GM12878 (cell line): Measurements from ENCODE around the gene DMWD. TPM values are rescaled to one million over a fixed set of nuclear protein-coding genes. Genes with fewer than 3 reads are reported as not detected.

Experiments used
- ATAC-seq: fragments of 200-7000 bp; cut with Tn5 transposase; 3 replicates; pipeline ENCODE4 v1.9.1; 2020; ENCODE audit warnings: mild to moderate bottlenecking, moderate library complexity
- BruUV-seq: library from RNA; stranded (reverse); fragments of 400-500 nt; replicated peaks from 2 replicates; lab custom pipeline; 2021; lab: Mats Ljungman, UMichigan
- CTCF ChIA-PET: fragments of 300-600 bp; sonication (Branson Sonifier 250); formaldehyde crosslinking; extraction: SDS; loops from one replicate; lab custom pipeline; 2021; ENCODE audit warnings: inconsistent platforms; lab: Yijun Ruan, JAX
- POLR2A ChIA-PET: fragments of 350-600 bp; formaldehyde crosslinking; extraction: SDS; loops from one replicate; lab custom pipeline; 2021; ENCODE audit warnings: inconsistent platforms; lab: Charles Lee
- RAD21 ChIA-PET: fragments of 300-600 bp; sonication (Branson Sonifier 250); formaldehyde crosslinking; loops from one replicate; lab custom pipeline; 2023; ENCODE audit warnings: antibody characterized with exemption; ENCODE audit not compliant: unreplicated experiment; lab: Charles Lee
- SMC1A ChIA-PET: fragments of 300-600 bp; sonication (Branson Sonifier 250); formaldehyde crosslinking; loops from one replicate; lab custom pipeline; 2023; ENCODE audit not compliant: unreplicated experiment, uncharacterized antibody; lab: Charles Lee
- DNase-seq: peaks from one replicate; pipeline ENCODE4 v3.0.0-alpha.2; 2011; ENCODE audit warnings: low read depth, low spot score
- FAIRE-seq: peaks from 3 replicates; lab custom pipeline; 2011; peaks lifted over from hg19 to GRCh38; lab: Jason Lieb, UNC
- H2AFZ ChIP-seq: 2 replicates; pipeline ENCODE4 v1.6.0; 2011; ENCODE audit warnings: low read depth, low read length, control low read depth; ENCODE audit not compliant: control insufficient read depth
- H3K27ac ChIP-seq: 2 replicates; pipeline ENCODE4 v1.5.1; 2011; ENCODE audit warnings: control low read depth; ENCODE audit not compliant: control insufficient read depth, insufficient read depth
- H3K27me3 ChIP-seq, 2 experiments: replicated peaks in 1 of 2; 2 replicates each; pipeline versions ENCODE4 v1.6.0 to v1.6.1; 2011; ENCODE audit warnings: low read length in 1 of 2; ENCODE audit not compliant: control insufficient read depth in 2 of 2, insufficient read depth in 2 of 2
- H3K36me3 ChIP-seq, 2 experiments: 2 replicates each; pipeline ENCODE4 v1.5.1; 2011; ENCODE audit warnings: low read length in 1 of 2; ENCODE audit not compliant: control insufficient read depth in 2 of 2, insufficient read depth in 2 of 2
- H3K4me1 ChIP-seq: 2 replicates; pipeline ENCODE4 v1.6.1; 2011; ENCODE audit warnings: mild to moderate bottlenecking, low read length, moderate library complexity, mixed read lengths; ENCODE audit not compliant: control insufficient read depth, insufficient read depth
- H3K4me2 ChIP-seq: 2 replicates; pipeline ENCODE4 v1.6.0; 2011; ENCODE audit warnings: control low read depth; ENCODE audit not compliant: control insufficient read depth, insufficient read depth
- H3K4me3 ChIP-seq: fragments of 200-600 bp; sonication (generic); 2 replicates; pipeline ENCODE4 v1.5.1; 2016
- H3K79me2 ChIP-seq: 2 replicates; pipeline ENCODE4 v1.6.0; 2011; ENCODE audit warnings: low read length; ENCODE audit not compliant: control insufficient read depth, insufficient read depth
- H3K9ac ChIP-seq: 2 replicates; pipeline ENCODE4 v1.8.0; 2011; ENCODE audit warnings: low read length, control low read depth, mixed read lengths; ENCODE audit not compliant: control insufficient read depth, insufficient read depth
- H3K9me3 ChIP-seq: replicated peaks from 3 replicates; pipeline ENCODE4 v1.5.1; 2011; ENCODE audit warnings: mild to moderate bottlenecking, low read length; ENCODE audit not compliant: control insufficient read depth, insufficient read depth
- H4K20me1 ChIP-seq: 2 replicates; pipeline ENCODE4 v1.6.0; 2011; ENCODE audit not compliant: control insufficient read depth, insufficient read depth
- E4F1 ChIP-seq: fragments of 450-650 bp; IDR thresholded peaks from 2 replicates; pipeline ENCODE4 v1.6.1; 2018; ENCODE audit warnings: borderline replicate concordance, mild to moderate bottlenecking; ENCODE audit not compliant: partially characterized antibody
- FOXM1 ChIP-seq: IDR thresholded peaks from 2 replicates; pipeline ENCODE4 v1.6.1; 2012; ENCODE audit warnings: low read depth, mild to moderate bottlenecking, inconsistent platforms, low read length, moderate library complexity
- HDAC6 ChIP-seq: fragments of 200-600 bp; sonication (generic); IDR thresholded peaks from one replicate; pipeline ENCODE4 v1.8.0; 2017; ENCODE audit warnings: antibody characterized with exemption; ENCODE audit not compliant: unreplicated experiment
- JUND ChIP-seq: IDR thresholded peaks from 2 replicates; pipeline ENCODE4 v1.6.1; 2012; ENCODE audit warnings: low read depth, mild to moderate bottlenecking, low read length, improper control_type of control experiment, moderate library complexity
- MLLT1 ChIP-seq: fragments of 450-650 bp; IDR thresholded peaks from 2 replicates; pipeline ENCODE4 v1.6.1; 2016; ENCODE audit warnings: mild to moderate bottlenecking
- NFXL1 ChIP-seq: fragments of 450-650 bp; IDR thresholded peaks from 2 replicates; pipeline ENCODE4 v1.6.1; 2017; ENCODE audit warnings: antibody characterized with exemption, mild to moderate bottlenecking, borderline replicate concordance
- YY1 ChIP-seq: IDR thresholded peaks from 2 replicates; pipeline ENCODE4 v1.6.1; 2011; ENCODE audit warnings: low read depth, mild to moderate bottlenecking, low read length
- WGBS: methylation state at CpG from one replicate; pipeline ENCODE4 v1.1.6; 2016; ENCODE audit warnings: low lambda C conversion rate; ENCODE audit not compliant: insufficient replicate concordance, insufficient coverage; ENCODE audit errors: missing lambda C conversion rate; 5-methylcytosine and 5-hydroxymethylcytosine counted together
- in situ Hi-C: fragments of 300-500 bp; cut with MboI; formaldehyde crosslinking; loops from 9 replicates; pipeline ENCODE4 v1.14.3; 2018; ENCODE audit warnings: mixed read lengths
- intact Hi-C: fragments of 100-400 bp; cut with micrococcal nuclease; formaldehyde crosslinking; loops from one replicate; pipeline ENCODE4 v1.14.2; 2022; ENCODE audit not compliant: unreplicated experiment
- polyA plus RNA-seq, 11 experiments: library from polyadenylated mRNA; depleted of rRNA in 4 of 11; unstranded in 6 of 11; stranded (reverse) in 5 of 11; fragments of >200 nt; fragmentation: Nextera tagmentation in 4 of 11; fragmentation: Illumina TruSeq in 1 of 11; extraction: Ambion mirVana in 4 of 11; extraction: Trizol in 1 of 11; gene quantifications; 1 replicate in 1 of 11; 2 replicates in 10 of 11; pipeline versions ENCODE4 v1.2.1 to v1.2.3, GENCODE V29; 2011 to 2016; ENCODE audit warnings: inconsistent platforms in 2 of 11, missing spikeins in 2 of 11, low read depth in 1 of 11
- total RNA-seq, 4 experiments: library from RNA; depleted of rRNA in 3 of 4; stranded (reverse); fragments of >200 nt in 3 of 4; fragmentation: Illumina TruSeq in 1 of 4; extraction: Trizol in 1 of 4; gene quantifications; 2 replicates each; pipeline versions ENCODE4 v1.2.1 to v1.2.3, GENCODE V29; 2013 to 2021
- TF ChIP-seq, protein P1 (sequence below): fragments of 450-650 bp; IDR thresholded peaks from 2 replicates; pipeline ENCODE4 v1.6.1; 2017; ENCODE audit warnings: mild to moderate bottlenecking, low read depth, inconsistent platforms; ENCODE audit not compliant: poor library complexity, severe bottlenecking
- TF ChIP-seq, protein P2 (sequence below): IDR thresholded peaks from 2 replicates; pipeline ENCODE4 v1.6.1; 2012; ENCODE audit warnings: mild to moderate bottlenecking, low read depth, low read length

Gene DMWD
- total and polyA plus RNA-seq, 10 of the 15 experiments (the other 5 are each of a cell fraction or from before 2014, with no cell fraction given), result 3.5 to 56.0 (median 11.6) TPM

DNA sequence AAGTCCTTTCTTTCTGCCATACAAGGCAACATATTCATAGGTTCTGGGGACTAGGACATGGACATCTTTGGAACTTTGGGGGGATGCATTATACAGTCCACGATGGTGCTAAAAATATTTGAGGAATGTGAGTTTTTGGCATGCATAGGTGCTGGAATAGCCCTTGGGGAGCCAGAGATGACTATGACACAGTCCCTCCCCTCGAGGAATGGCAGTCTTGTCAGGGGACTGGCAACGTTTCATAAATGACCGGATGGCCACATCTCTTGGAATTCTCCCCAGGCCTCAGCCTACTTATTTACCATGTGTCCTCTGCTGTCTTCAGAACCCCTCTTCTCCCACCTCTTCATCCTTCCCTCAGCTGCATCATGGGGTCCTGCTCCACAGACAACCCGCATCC lies 45.8 kb downstream of the DMWD start:
- ChIA-PET SMC1A (no interaction called here), CTCF (interaction anchor here (1.2 kb wide), 1 partner anchor 23 kb away, joined by 4 read pairs; the partner anchor contains the start of gene SIX5), POLR2A (interaction anchor here (0.6 kb wide), 1 partner anchor 825 kb away, joined by 3 read pairs; no protein-coding TSS in a partner anchor), RAD21 (no interaction called here)
- 39% methylated on average over 5 of the region's 5 CpGs for WGBS
- Histone ChIP-seq H3K36me3 (no peaks in the 10 kb centered on the region), H3K27me3 (peaks cover 0 to 2% of the 10 kb centered on the region in 2 experiments; a peak in 2 of 4 replicates), H3K27ac (no peak overlapping the region), H3K9me3 (no peaks in the 10 kb centered on the region), H4K20me1 (no peaks in the 10 kb centered on the region), H3K4me1 (no peaks in the 10 kb centered on the region), H3K4me3 (no peak overlapping the region), H3K4me2 (no peak overlapping the region), H3K79me2 (no peaks in the 10 kb centered on the region), H2AFZ (no peak overlapping the region), H3K9ac (no peak overlapping the region)
- no TSS peak for BruUV-seq
- no peak for ATAC-seq
- FAIRE-seq, result no peak
- in situ Hi-C loops, result no loop called here
- intact Hi-C loops, result no loop called here
- DNase-seq, result no peak
- TF ChIP-seq MLLT1 (no peak), YY1 (no peak), FOXM1 (no peak), HDAC6 (no peak), E4F1 (no peak), NFXL1 (no peak), JUND (no peak)
- TF ChIP-seq, protein P1, sequence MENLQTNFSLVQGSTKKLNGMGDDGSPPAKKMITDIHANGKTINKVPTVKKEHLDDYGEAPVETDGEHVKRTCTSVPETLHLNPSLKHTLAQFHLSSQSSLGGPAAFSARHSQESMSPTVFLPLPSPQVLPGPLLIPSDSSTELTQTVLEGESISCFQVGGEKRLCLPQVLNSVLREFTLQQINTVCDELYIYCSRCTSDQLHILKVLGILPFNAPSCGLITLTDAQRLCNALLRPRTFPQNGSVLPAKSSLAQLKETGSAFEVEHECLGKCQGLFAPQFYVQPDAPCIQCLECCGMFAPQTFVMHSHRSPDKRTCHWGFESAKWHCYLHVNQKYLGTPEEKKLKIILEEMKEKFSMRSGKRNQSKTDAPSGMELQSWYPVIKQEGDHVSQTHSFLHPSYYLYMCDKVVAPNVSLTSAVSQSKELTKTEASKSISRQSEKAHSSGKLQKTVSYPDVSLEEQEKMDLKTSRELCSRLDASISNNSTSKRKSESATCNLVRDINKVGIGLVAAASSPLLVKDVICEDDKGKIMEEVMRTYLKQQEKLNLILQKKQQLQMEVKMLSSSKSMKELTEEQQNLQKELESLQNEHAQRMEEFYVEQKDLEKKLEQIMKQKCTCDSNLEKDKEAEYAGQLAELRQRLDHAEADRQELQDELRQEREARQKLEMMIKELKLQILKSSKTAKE, result no peak
- TF ChIP-seq, protein P2, sequence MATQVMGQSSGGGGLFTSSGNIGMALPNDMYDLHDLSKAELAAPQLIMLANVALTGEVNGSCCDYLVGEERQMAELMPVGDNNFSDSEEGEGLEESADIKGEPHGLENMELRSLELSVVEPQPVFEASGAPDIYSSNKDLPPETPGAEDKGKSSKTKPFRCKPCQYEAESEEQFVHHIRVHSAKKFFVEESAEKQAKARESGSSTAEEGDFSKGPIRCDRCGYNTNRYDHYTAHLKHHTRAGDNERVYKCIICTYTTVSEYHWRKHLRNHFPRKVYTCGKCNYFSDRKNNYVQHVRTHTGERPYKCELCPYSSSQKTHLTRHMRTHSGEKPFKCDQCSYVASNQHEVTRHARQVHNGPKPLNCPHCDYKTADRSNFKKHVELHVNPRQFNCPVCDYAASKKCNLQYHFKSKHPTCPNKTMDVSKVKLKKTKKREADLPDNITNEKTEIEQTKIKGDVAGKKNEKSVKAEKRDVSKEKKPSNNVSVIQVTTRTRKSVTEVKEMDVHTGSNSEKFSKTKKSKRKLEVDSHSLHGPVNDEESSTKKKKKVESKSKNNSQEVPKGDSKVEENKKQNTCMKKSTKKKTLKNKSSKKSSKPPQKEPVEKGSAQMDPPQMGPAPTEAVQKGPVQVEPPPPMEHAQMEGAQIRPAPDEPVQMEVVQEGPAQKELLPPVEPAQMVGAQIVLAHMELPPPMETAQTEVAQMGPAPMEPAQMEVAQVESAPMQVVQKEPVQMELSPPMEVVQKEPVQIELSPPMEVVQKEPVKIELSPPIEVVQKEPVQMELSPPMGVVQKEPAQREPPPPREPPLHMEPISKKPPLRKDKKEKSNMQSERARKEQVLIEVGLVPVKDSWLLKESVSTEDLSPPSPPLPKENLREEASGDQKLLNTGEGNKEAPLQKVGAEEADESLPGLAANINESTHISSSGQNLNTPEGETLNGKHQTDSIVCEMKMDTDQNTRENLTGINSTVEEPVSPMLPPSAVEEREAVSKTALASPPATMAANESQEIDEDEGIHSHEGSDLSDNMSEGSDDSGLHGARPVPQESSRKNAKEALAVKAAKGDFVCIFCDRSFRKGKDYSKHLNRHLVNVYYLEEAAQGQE, result no peak
